HuH-7 (cell line): ENCODE results near the gene SLC12A4.
A peak's percentile ranks its signal among the peaks of the same experiment; 100 is the strongest.

ENCODE experiments used
- DNase-seq: peaks from one replicate; pipeline ENCODE4 v3.0.0; 2011; ENCODE audit warnings: low spot score

Gene SLC12A4

DNA sequence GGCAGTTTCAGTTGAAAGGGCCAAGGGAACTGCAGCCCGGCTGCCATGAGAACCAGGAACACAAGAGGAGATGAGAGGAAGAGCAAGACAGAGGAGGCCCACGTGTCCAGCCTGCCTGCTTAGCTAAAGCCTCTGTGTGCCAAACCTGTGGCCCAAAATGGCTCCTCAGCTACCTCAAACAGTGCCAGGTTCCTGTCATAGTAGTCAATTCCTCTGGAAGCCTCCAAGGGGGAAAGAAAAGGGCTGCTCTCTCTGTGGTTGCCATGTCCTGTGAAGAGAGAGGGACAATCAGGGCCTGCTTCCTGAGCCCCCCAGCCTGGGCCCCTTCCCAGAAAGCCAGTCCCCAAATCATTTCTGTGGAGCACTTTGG is 5.2 kb downstream of the SLC12A4 start:
- DNase-seq = no peak

DNA sequence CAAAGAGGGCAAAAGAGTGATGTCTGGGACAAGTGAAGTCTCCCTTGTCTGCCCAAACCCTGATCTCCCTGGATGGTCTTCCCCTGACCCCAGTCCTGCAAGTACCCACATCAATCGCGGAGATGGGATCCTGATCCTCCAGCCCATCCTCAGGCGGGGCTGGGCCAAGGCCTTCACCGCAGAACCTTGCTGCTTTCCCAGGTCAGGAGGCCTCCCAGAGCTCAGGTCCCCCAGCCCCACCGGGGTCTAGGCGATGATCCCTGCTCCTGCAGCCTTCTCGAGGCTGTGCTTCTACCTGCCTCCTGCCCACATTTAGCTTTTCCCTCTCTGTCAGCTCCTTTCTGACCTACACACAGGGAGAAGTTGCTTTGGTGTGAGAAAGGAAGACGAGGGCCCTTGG is 6.3 kb downstream of the SLC12A4 start:
- DNase-seq = no peak

DNA sequence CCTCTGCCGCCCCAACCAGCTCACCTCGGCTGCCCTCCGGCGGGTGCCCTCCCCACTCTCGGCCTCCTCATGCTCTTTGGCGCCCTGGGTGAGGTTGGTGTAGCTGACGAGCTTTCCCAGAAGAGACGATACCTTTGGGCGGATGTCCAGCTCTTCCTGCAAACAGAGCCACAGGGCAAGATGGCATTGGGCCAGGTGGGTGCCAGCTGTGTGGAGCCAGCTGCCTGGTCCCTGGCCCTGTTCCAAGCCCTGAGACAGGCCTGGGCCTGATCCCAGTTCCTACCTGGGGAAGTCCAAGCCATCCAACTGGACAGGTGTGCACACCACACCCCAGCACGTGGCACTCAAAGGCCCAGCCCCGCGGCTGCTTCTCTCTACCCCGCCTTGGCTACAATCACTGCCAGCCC is 6.9 kb downstream of the SLC12A4 start:
- DNase-seq = no peak

DNA sequence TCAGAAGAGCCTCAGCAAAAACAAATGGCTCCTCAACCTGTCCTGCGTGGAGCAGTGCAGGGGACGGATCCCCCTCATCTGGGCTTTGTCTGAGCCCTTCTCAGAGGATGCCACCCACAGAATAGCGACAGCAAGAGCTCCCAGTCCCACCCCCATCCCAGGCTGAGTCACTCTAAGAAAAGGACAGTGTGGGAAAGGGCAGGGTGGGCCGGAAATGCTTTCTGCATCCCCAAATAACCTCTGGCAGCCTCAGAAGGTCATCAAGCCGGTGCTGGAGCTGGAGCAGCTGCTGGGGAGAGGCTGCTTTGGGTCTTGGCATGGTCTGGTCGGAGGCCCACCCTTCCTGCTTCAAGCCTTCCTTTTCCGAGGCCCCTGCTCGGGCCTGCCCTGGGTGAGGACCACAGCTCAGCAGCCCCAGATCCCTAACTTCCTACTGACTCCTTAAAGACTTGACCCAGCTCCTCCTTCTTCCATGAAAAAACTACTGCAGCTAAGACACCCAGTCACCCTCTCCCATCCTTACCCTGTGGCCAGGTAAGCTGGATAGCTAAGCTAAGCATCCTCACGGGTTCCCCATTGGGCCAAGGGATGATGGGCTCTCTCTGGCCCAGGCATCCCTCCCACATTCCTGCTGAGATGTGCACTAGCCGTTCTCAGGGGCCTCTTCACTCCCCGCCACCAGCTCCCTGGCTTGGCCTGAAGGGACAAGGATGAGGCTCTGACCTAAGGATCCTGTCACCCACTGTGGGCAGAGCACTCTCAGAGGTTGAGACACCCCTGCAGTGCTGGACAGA is 8.7 kb downstream of the SLC12A4 start:
- no peak for DNase-seq

DNA sequence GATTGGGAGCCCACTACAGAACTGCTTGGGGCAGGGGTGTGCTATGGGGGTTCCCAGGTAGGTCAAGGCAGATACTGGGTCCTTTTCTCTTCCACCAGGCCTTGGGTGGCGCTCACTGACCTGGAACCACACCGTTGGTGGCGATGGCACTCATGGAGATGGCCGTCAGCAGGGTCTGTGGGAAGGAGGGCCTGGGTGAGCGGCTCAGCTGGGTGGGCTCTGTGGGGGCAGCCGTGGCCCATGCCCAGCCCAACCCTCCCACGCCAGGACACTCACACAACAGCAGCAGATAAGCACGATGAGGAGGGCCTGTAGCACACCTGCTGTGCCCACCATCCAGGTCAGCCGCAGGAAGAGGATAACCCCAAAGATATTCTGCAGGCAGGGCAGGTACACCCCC is 10.8 kb downstream of the SLC12A4 start:
- DNase-seq = no peak

DNA sequence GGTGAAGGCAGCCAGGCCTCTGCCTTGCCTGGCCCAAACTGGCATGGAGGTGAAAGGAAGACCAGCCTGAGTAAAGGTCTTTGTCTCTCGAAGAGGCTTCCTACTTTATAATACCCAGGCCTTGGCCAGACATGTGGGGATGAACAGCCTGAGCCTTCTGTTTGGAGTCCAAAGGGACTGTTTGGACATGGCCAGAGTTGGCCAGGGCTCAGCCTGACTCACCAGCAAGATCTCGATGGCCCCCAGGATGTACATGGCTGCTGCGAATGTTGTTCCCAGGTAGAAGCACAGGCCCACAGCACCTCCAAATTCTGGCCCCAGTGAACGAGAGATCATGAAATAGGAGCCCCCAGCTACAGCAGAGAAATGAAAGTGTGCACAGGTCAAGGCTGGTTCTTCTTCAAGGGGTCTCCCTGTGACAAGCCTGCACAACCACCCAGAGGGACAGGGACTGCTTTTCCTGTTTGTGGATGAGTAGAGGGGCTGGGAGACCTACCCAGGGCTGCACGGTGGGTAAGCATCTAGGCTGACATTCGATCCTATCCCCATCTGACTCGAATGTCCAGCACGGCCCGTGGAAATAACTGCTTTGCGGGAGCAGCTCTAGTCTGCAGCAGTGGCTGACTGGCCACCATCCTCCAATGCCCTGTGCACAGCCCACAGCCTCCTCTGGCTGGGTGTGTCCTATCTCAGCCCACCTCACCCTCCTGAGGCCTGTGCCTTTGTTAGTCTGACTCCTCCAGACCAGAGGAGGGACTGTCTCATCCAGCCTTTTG is 13.8 kb downstream of the SLC12A4 start:
- no peak for DNase-seq

DNA sequence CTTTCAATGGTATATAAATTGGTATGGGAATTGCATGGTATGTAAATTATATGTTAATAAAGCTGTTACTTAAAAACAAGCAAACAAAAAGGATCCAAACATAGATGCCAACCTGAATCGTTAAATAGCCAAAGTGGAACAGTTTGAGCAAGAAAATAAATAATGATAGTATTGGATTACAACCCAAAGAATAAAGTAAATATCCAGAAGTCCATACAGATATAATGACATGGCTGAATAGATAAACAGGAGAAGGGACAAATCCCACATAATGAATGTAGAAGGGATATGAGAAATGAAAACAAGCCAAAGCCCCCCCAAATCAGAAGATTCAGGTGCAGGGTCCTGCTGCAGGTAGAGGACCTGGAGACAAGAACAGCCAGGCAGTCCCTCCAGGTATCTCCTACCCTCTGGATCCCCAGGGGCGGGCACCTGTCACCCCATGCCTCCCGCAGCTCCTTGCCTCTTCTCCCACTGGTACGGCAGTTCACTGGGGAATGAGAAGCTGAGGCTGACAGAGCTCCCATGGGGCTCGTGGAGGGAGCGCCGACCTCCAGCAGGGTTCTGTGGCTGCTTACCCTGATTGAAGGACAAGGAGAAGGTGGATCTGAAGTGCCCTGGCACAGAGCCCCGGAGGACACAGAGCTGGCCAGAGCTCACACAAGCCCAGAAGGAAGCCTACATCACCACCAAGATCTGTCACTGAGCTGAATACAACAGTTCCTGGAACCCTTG is 14.6 kb downstream of the SLC12A4 start:
- no peak for DNase-seq

DNA sequence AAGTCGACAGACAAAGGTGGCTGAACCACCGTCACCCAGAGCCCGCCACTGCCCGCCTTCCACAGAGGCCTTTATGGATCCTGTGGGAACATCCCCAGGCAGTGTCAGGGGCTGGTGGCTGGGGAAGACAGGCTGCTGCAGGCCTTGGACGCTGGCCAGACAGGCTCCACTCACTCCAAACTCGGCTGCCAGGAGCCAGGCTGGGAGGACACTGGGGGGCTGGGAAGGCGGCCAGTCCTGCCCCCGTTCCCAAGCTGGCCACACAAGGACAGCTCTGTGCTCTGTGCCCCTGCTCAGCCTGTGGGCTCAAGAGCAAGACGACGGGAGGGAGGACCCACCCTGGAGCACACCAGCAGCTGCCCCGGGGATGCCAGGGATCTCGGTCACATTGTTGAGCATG is 17.0 kb downstream of the SLC12A4 start:
- no peak for DNase-seq

DNA sequence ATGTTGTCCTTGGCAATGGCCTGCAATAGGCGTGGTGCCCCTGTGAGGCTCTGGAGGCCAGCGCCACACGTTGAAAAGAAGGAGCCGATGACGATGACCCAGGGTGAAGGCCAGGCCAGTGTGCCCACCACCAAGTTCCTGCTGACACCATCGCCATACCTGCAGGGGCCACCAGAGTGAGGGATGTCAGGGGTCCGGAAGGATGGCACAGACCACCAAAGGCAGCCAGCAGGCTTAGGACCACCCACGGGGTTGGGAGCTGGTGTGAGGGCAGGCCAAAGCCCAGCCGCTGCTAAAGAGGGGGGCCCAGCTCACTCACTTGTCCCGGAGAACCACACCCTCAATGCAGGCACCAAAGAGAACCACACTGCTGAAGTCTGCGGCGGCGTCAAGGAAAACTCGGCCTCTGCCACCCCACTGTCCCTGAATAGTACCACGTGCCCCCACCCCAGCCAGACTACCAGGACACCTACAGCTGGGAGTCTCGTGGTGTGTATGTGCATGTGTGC is 18.0 kb downstream of the SLC12A4 start:
- DNase-seq = no peak

DNA sequence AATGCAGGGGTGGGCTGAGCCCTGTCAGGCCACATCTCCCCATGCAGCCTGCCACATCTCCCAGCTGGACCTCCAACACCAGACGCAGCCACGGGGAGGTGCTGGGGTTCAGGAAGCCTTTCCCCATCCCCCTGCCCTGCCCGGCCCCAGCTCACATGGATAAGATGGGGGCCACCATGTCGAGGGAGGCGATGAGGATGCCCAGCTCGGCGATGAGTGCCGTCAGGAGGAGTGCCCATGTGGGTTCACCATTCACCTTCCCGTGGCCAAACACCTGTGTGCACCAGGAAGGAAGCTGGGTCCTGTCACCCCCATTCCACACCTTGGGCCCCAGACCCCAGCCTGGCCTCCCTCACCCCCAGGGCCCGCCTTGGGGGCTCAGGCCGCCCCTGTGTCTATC is 18.8 kb downstream of the SLC12A4 start:
- DNase-seq = no peak

DNA sequence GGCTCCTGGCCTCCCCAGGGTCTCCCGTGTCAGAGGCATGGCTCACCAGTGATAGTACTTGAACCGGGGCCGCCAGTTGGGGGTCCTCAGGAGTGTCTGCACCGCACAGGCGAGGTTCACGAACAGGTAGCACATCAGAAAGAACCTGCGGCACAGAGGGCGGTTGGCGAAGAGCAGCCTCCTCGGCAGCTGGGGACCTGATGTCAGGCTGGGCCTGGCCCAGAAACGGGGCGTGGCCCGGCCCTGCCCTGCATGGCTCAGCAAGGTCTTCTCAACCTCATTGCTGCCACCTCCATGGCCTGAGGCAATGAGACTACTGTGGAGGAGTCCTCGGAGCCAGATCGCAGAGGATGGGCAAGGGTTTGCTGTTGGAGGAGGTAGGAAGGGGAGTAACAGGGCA is 20.4 kb downstream of the SLC12A4 start:
- no peak for DNase-seq

DNA sequence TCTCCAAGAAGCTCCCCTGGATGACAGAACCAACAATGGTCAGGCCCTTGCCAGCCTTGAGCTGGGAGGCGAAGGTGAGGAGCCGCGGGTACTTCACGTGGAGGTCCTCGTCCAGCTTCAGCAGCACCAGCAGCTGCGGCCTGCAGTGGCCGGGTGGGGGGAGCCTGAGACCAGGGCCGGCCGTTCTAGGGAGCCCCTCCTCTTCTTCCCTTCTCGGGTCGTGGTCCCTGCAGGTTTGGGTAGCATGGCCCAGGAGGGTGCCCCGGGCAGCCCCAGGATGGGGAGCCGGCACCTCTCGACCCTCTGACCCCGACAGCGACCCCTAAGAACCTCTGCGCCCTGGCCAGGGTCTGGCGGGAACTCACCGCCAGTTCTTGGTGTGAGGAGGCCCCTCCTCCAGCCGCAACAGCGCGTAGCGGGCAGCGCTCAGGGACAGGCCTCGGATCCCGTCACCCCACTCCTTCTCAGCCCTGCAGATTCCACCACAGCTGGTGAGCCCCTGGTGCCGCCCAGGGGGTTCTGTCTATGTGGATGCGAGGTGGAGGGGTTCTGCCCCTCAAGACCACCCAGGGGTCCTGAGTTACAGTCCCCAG is 21.4 kb downstream of the SLC12A4 start:
- no peak for DNase-seq

DNA sequence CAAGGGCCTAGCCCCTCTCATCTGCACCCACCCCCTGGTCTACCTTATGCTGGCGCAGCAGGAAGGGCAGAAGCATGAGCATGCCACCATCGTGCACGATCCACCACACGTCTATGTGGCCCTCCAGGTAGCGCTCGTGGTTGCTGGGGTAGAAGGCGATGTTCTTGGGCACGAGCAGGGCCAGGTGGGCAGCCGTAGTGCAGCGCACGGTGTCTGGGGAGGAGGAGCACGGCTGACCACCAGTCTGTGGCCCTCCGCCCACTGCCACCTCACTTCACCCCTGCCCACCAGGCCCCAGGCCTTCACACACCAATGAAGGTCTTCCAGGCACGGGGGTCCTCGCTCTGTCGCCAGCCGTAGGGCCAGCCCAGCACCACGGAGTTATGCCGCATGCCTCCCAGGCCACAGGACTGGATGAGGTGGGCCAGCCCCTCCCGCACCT is 22.3 kb downstream of the SLC12A4 start:
- DNase-seq = no peak

DNA sequence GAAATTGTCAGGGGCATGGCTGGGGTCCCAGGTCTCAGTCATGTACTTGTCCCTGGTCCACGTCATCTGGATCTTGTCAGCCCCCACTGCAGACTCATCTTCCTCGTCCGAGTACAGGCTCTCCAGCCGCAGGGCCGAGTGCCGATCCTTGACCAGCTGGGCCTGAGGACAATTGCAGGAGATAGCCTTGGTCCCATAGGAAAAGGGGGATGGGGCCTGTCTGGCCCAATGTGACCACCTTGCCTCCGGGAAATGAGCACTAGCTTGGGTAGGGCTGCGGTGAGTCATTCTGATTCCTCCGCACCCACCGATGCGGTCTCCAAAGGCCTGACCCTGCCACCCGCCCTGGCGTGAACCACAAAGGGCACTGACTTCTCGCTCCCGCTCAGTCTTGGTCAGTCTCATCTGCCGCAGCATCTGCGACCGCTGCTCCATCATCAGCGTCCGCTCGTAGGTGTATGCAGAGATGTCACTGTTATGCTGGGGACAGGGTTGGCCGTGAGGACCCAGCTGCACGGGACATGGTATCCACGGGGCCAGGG is 23.0 kb downstream of the SLC12A4 start:
- no peak for DNase-seq

DNA sequence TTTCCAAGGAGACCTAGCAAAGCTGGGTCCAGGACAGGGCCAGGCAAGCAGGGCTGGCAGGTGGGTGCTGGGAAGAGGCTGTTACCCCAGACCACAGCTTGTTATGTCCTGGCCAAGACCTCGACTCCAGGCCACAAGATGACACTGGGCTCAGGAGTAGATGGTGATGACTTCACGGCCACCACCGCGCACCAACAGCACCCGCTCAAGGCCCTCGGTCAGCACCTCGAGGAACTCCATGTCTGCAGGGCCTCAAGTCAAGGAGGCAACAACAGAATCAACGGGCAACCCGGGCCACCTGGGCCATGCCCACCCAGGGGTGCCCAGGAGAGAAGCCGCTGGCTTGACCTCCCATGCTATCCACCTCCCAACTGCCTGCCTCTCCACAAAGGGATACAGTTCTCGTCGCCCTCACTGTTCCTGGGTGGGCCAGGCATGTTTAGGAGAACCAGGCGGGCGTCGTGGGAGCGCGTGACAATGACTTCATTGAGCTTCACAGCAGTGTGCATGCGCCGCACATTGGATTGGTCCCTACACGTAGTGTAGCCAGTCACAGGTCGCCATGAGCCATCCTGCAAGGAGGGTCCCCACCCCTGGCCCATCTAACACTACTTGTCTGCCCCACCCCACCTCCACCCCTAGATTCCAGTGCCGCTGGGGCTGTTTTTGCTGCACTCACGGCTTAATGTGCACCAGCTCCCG is 23.6 kb downstream of the SLC12A4 start:
- DNase-seq = no peak

DNA sequence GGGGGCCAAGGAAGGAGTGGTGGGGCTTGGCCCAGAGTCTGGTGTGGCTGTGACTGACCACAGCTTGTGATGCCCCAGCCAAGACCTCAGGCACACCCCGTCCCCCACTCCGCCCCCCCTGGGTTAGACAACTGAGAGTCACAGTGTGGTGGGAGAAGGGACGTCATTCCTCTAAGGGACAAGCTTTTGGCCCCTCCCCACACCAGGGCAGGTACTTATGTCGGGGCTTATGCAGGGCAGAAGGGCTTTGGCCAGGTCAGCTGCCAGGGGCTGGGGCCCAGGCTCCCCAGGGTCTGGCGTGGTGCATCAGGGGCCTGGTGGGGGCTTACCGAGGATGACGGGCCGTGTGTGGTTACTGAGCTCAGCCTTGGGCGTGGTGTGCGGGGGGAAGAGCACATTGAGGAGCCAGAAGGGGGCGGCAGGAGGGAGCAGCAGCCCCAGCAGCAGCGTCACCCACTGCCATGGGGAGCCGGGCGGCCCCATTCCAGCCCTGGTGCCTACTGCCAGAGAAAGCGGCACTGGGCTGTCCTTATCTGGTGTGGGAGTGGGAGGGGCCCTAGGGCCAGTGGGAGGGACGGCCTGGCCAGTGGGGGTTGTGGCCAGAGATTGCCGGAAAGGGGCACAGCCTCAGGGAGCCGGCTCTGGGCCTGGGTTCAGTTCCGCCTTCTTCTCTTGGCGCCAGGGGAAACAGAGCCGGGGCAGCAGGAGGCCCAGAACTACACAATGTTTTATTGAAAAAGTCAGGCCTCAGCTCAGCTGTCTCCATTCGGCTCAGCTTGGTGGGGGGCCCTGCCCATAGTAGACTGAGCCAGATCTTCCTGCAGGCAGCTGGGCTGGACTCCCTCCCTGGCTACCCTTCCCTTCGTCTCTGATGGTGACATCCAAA is 24.6 kb downstream of the SLC12A4 start, which contains the start of gene LCAT:
Gene LCAT (minus strand): TSS at position 502 of the 886 bp plus-strand sequence. CDS start 19 bp downstream, at position 483.
- DNase-seq = no peak

DNA sequence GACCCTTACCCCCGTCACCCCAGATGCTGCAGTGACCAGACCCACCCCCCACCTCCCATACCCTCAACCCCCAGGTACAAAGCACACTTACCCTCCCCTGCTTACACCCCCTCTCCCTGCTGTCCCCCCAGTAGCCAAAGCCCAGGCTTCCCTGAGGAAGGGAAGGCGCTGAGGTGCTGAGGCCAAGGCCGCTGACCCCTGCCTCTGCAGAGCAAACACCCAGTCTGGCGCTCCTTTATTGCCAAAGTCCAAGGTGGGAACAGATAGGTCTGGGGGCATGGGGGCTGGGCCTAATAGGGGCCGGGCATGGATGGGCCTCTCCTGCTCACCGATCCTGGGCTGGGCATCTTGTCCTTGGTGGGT is 25.2 kb downstream of the SLC12A4 start:
- no peak for DNase-seq

DNA sequence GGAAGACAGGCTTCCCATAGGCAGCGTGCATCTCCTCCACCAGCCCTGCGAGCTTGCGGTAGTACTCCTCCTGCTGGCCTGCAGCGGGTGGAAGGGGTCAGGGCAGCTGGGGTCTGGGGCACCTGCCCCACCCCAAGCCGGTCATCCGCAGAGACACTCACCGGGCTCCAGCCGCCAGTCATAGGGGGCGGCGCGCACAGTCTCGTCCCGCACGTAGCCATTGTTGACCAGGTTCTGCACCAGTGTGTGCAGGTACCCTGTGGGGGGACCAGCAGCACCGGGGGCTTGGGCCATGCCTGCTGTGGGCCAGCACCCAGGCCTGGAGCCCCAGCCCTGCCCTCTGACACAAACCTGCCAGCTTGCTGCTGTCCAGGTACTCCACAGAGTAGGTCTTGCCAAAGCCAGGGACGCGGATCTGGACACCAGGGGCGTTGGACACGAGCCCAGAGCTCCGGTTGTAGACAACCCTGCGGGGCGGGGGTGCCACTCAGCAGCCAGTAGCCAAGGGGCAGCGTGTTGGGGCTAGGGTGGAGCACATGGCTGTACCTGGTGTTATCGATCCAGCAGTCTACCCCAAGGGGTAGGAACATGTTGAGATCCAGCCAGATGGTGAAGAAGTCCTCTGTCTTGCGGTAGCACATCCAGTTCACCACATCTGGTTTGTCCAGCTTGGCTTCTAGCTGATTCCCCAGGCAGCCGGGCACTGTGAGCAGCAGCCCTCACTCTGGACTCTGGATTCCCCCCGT is 25.8 kb downstream of the SLC12A4 start:
- no peak for DNase-seq

DNA sequence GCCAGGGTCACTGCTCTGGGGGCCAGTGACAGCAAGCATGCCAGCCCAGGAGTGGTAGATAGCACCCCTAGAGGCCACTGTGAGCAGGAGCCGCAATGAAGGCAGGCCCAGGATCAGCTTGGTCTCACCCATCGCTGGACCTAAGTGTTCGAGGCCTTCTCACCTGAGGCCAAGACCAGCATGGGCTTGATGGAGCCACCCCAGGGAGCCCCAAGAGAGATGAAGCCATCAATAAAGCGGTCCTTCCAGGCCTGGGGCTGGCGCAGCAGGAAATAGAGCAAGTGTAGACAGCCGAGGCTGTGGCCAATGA is 26.3 kb downstream of the SLC12A4 start:
- DNase-seq = peak; percentile 96
